Neutrophil (primary cell): ENCODE results near the gene MC5R.
A peak's percentile ranks its signal among the peaks of the same experiment; 100 is the strongest.

ENCODE experiments used
- H3K27ac ChIP-seq: fragments of 200-600 bp; sonication (generic); 2 replicates; pipeline ENCODE4 v1.5.1; 2016; ENCODE audit warnings: mild to moderate bottlenecking, moderate library complexity
- H3K27me3 ChIP-seq: fragments of 200-600 bp; sonication (generic); 2 replicates; pipeline ENCODE4 v1.6.0; 2016; ENCODE audit warnings: mild to moderate bottlenecking
- H3K36me3 ChIP-seq: fragments of 200-600 bp; sonication (generic); 2 replicates; pipeline ENCODE4 v1.5.1; 2017
- H3K4me1 ChIP-seq, 2 experiments: fragments of 200-600 bp in 1 of 2; sonication (generic) in 1 of 2; 1 replicate in 1 of 2; 2 replicates in 1 of 2; pipeline versions ENCODE4 v1.5.1 to v1.6.1; 2013 to 2016; ENCODE audit warnings: low read depth in 1 of 2, low read length in 1 of 2, mild to moderate bottlenecking in 1 of 2, moderate library complexity in 1 of 2; ENCODE audit not compliant: control insufficient read depth in 1 of 2, insufficient read depth in 1 of 2
- H3K4me3 ChIP-seq, 2 experiments: fragments of 200-600 bp in 1 of 2; sonication (generic) in 1 of 2; 1 replicate in 1 of 2; 2 replicates in 1 of 2; pipeline ENCODE4 v1.5.1; 2013 to 2016; ENCODE audit warnings: low read depth in 1 of 2, low read length in 1 of 2, mild to moderate bottlenecking in 1 of 2, moderate library complexity in 1 of 2
- H3K9me3 ChIP-seq: fragments of 200-600 bp; sonication (generic); 2 replicates; pipeline ENCODE4 v1.5.1; 2016
- CTCF ChIP-seq: fragments of 200-600 bp; sonication (generic); IDR thresholded peaks from 2 replicates; pipeline ENCODE4 v1.5.1; 2016; ENCODE audit warnings: antibody characterized with exemption

The MC5R gene

DNA sequence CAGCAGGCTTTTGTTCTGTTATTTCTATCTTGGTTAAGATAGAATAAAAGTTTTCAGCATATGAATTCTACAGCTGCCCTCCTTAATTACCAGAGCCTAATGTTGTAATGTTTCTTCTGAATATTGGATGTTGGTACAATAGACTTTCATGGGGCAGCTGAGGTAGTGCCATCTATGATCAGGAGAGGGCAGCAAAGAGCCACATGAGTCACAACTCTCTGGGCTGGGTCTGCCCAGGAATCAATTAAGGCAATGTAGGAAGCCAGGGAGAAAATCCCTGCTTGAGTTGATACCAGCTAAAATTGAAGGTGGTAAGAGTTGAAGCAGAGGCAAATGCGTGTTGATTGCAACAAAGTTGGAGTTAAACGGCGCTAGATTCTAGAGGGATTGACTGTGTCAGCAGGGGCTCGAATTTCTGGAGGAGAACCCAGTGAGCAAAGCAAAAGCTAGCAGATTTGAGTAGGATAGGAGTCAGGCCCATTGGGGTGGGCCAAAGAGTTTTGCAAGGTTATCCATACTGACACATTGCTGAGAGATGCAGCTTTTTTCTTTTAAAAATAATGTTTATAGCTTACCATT lies 10.6 kb upstream of the MC5R start:
- Histone ChIP-seq H3K27ac (no peak overlapping the region), H3K4me3 (no peak overlapping the region), H3K9me3 (no peaks in the 10 kb centered on the region), H3K4me1 (no peaks in the 10 kb centered on the region), H3K27me3 (peaks cover 4% of the 10 kb centered on the region), H3K36me3 (no peaks in the 10 kb centered on the region)
- TF ChIP-seq CTCF = peak; percentile 27

DNA sequence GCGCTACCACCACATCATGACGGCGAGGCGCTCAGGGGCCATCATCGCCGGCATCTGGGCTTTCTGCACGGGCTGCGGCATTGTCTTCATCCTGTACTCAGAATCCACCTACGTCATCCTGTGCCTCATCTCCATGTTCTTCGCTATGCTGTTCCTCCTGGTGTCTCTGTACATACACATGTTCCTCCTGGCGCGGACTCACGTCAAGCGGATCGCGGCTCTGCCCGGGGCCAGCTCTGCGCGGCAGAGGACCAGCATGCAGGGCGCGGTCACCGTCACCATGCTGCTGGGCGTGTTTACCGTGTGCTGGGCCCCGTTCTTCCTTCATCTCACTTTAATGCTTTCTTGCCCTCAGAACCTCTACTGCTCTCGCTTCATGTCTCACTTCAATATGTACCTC lies 2.3 kb downstream of the MC5R start:
- peaks cover 0 to 5% of the 10 kb centered on the region in 2 experiments for H3K4me1 ChIP-seq
- TF ChIP-seq CTCF = no peak
- no peak overlapping the region for H3K4me3 ChIP-seq
- no peak overlapping the region for H3K27ac ChIP-seq
- H3K27me3 ChIP-seq = peaks cover 64% of the 10 kb centered on the region
- H3K36me3 ChIP-seq = no peaks in the 10 kb centered on the region
- H3K9me3 ChIP-seq = no peaks in the 10 kb centered on the region

- no peaks in the 10 kb centered on the region for H3K36me3 ChIP-seq
- H3K27ac ChIP-seq = no peak overlapping the region
- TF ChIP-seq CTCF = no peak
- H3K4me1 ChIP-seq = no peaks in the 10 kb centered on the region
- no peaks in the 10 kb centered on the region for H3K9me3 ChIP-seq
- no peak overlapping the region for H3K4me3 ChIP-seq
- peaks cover 33% of the 10 kb centered on the region for H3K27me3 ChIP-seq
Observed at GRCh38 chr18:13831864-13832508, 8.0 kb downstream of the MC5R start.

GRCh38 chr18:13834496-13835015 lies 10.6 kb downstream of the MC5R start:
- no peak overlapping the region for H3K4me3 ChIP-seq
- no peak for TF ChIP-seq CTCF
- H3K36me3 ChIP-seq = no peaks in the 10 kb centered on the region

DNA sequence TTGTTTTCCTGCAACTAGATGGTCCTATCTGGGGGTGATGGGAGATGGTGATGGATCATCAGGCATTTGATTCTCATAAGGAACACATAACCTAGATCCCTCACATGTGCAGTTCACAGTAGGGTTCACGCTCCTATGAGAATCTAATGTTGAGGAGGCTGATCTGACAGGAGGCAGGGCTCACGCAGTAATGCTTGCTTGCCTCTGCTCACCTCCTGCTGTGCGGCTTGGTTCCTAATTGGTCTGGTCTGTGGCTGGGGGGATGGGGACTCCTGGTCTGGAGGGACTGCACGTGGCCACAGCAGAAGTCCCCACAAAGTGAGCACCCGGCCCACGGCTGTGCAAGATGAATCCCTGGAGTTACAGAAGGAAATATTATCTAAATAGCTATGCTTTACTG lies 11.3 kb downstream of the MC5R start:
- Histone ChIP-seq H3K9me3 (no peaks in the 10 kb centered on the region), H3K36me3 (no peaks in the 10 kb centered on the region), H3K4me1 (no peaks in the 10 kb centered on the region), H3K27ac (no peak overlapping the region), H3K4me3 (no peak overlapping the region), H3K27me3 (peaks cover 20% of the 10 kb centered on the region)
- TF ChIP-seq CTCF = no peak

More at GRCh38 chr18:13834496-13835015, 10.6 kb downstream of the MC5R start:
- Histone ChIP-seq H3K4me1 (no peaks in the 10 kb centered on the region), H3K27ac (no peak overlapping the region), H3K27me3 (peaks cover 20% of the 10 kb centered on the region), H3K9me3 (no peaks in the 10 kb centered on the region)
